NCI-H1105 treated with DMSO at 0.1 percent for 48 hours (cell line): Measurements from ENCODE around the gene LRP11.
"Not testable (repeated sequence)": the region's sequence is repeated elsewhere in the genome, so short reads cannot be mapped to it uniquely, and the experiment has no call there.

Experiments
- DNase-seq: peaks from one replicate; lab custom pipeline; 2025; lab: John Stamatoyannopoulos, UW

LRP11 gene

DNA sequence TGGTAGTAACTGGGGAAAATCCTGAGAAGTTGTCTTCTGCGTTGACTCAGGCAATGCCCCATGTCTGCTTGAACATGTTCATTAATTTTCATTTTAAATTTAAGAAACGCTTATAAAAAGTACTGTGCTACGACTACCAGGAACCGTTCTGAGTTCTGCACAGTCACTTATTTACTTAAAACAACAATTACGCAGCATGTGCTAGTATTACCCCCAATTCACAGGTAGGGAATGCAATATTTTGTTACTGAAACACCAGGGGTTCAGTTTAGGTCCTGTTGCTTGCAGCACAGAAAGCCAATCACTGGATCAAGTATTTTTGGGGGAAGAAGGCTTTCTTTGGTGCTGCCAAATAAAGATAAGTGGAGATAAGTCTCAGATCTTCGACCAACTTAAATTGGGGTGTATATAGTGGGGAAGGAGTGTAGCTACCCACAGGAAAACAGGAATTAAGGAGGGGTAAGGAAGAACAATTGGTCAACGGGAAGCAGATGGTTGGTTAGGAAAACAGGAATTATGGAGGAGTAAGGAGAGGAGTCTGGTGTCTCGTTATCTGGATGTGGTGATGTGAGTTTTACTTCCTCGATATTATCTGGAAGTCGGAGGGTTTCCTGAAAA is 5.2 kb upstream of the LRP11 start:
- DNase-seq: no peak

GRCh38 chr6:149867876-149868640 is 3.9 kb upstream of the LRP11 start:
- no peak for DNase-seq

GRCh38 chr6:149864578-149865535 is 698 bp upstream of the LRP11 start:
- DNase-seq: peak; percentile 84

GRCh38 chr6:149862922-149863697 is 1.0 kb downstream of the LRP11 start:
- DNase-seq: peak; percentile 58

DNA sequence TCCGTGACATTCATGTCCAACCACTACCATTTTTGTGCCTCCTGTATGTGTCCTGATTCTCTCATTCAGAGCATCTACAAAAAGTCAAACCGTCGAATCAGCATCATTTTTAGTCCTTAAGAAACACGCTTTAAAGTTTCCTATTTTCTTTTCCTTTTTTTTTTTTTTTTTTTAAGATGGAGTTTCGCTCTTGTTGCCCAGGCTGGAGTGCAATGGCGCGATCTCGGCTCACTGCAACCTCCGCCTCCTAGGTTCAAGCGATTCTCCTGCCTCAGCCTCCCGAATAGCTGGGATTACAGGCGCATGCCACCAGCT is 1.8 kb downstream of the LRP11 start:
- DNase-seq: not testable (repeated sequence)

- DNase-seq: no peak
Measured at GRCh38 chr6:149861603-149862423, 2.3 kb downstream of the LRP11 start.

DNA sequence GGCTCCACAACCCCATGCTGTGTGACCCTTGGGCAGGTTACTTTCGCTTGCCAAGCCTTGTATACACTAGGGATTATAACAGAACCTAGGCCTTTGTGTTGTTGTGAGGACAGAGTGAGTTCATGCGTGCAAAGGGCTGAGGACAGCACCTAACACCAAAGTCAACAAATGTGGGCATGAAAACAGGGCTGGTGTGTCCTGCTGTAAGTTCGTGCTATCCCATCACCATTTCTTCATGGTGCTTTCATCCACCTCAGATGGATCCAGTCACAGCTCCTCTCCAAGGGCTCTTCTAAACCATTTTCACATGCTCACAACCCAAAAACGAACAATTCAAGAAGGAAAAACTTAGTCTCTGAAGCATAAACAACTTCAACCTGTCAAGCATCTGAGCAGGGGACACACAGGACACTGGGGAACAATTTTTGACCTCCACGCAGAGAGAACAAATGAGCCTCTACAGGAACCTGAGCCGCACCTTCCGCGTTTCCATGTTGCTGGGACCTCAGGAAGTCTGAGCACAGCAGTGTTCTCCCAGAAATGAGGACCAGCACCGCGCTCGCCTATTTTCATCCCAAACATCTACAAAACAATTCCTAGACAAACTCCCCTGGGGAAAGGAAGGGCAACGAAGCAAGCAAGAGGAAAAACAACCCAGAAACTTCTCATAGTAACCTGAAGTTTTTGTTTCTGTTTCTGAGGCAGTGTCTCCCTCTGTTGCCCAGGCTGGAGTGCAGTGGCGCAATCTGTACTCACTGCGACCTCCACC is 3.1 kb downstream of the LRP11 start:
- no peak for DNase-seq

DNA sequence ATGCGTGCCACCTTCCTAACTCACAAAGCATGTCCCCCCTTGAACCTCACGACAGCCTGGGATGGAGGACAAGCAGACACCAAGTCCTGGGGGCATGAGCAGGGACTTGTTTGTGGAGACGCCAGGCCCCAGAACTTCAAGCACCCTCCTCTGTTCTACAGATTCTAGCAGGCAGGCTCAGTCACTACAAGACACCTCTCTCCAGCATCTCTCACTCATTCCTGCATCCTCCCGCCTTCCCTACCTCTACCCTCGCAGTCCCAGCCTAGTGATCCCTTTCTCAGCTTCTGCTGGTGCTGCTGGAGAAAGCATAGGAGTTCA is 3.7 kb downstream of the LRP11 start:
- DNase-seq: no peak

- DNase-seq: no peak
Measured at GRCh38 chr6:149859938-149860337, 4.2 kb downstream of the LRP11 start.

- no peak for DNase-seq
Measured at GRCh38 chr6:149859368-149859767, 4.8 kb downstream of the LRP11 start.

DNA sequence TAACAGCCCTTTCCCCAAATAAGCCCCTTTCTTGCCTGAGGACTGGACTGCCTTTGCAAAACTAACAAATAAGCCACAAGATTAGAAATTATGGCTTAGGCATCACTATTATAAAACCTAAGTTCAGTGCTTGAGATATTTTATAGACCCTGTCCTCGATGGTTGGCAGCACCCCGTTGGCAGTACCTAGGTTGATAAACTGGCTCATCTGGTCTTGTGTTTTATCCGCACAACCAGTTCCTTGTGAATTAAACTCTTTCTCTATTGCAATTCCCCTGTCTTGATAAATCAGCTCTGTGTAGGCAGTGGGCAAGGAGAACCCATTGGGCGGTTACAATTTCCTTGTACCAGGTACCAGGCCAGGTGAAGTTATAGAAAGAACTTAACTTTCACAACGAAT is 6.6 kb downstream of the LRP11 start:
- DNase-seq: no peak

GRCh38 chr6:149856256-149856994 is 7.7 kb downstream of the LRP11 start:
- no peak for DNase-seq

DNA sequence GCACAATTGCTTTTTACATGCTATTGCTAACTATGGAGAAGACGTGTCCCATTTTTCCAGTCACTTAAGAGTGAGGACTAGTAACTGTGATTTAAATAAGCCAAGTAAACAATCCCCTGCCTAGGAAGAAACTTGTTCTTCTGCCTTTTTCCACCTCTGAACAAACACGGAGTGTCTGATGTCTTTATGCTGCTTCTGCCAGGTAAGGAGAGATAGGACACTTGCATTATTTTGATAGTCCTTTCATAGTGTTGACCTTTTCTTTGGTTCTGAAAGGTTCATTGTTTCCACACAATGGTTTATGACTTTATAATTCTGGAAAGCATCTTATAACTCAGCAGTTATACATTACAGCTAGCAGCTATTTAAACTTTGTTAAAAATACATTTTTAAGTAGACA is 8.4 kb downstream of the LRP11 start:
- DNase-seq: no peak

DNA sequence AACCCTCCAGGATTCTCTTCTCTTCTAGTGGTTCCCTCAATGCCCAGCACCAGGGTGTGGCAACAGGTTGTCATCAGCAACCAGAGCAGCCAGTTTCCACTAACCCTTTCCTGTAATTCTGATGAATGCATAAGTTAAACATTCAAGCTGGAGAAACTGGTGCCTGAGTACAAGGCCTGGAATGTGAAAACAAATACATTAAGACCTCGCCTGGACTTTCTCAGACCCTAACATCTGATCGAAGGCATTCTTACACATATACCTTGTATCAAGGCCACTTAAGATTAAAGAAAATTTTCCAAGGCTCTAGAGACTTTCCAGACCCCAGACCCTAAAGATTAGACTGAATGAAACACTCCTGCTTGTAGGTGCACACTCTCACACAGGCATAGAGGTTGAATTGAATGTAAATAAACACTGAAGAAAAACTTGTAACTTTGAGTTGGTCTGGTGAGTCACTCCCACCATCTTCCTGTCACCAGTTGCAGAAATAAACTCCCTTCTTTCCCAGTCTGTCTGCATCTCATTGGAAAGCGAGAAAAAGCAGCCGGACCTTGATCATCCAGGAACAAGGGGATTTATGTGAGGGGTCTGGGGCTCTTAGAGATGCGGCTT is 9.0 kb downstream of the LRP11 start:
- no peak for DNase-seq

- no peak for DNase-seq
Measured at GRCh38 chr6:149854532-149854931, 9.6 kb downstream of the LRP11 start.

DNA sequence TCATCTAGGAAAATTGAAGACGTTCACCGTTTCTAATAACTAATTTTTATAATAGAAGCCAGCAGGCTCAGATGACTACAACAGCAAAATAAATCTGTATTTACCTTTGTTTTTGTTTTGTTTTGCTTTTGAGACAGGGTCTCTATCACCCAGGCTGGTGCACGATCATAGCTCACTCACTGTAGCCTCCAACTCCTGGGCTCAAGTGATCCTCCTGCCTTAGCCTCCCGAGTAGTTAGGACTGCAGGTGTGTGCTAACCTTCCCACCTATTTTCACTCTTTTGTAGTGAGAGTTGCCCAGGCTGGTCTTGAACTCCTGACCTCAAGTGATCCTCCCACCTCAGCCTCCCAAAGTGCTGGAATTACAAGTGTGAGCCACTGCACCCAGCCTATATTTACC is 10.1 kb downstream of the LRP11 start:
- DNase-seq: not testable (repeated sequence)

DNA sequence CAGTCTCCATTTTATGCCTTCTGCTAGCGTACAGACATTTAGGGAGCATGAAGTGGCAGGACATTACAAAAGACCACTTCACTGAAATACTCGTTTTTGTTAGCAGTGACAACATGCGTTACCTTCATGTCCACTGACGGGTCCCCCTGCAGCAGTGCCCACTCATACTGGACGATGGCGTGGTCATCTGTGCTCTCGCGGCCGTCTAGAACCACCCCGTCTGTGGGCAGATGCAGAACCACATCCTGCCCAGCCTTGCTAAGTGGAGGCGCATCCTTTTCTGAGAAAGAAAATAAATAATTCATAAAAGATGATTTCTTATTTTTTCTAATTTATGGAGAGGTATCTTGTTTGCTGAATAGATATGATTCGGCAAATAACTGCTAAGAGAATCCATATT is 11.3 kb downstream of the LRP11 start:
- no peak for DNase-seq

DNA sequence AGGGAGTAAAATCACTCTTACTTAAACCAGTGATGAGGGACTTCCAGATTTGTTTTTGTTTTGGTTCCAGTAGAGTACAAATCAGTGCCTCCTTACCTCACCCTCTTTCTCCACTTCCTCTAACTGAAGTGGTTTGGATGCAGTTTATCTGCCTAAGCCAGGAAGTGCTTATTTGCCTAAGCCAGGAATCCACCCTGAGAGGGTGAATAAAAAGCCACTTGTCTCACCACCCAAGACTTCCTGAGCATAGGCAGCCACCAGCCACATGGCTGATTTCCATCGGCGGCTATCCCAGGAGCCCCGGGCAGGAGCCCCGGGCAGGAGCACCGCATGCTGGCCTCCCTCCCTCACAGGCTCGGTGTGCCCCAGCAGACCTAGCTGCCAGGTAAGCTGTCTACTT is 12.0 kb downstream of the LRP11 start:
- no peak for DNase-seq

- no peak for DNase-seq
Measured at GRCh38 chr6:149851461-149852110, 12.6 kb downstream of the LRP11 start.
